Testis (tissue), 3 donors: ENCODE results near the gene DQX1. TPM values are rescaled to one million over a fixed set of nuclear protein-coding genes. Genes with fewer than 3 reads are reported as not detected.

Source experiments
- DNase-seq: peaks from one replicate; pipeline ENCODE4 v3.0.0-alpha.2; 2019
- H3K27ac ChIP-seq, 2 donors: fragments of 200-600 bp; sonication (generic); one replicate each; pipeline ENCODE4 v1.5.1; 2019
- H3K27me3 ChIP-seq: fragments of 200-600 bp; sonication (generic); one replicate; pipeline ENCODE4 v1.5.1; 2019
- H3K36me3 ChIP-seq: fragments of 200-600 bp; sonication (generic); one replicate; pipeline ENCODE4 v1.5.1; 2017; ENCODE audit warnings: low read depth; ENCODE audit errors: missing control alignments
- H3K4me1 ChIP-seq: fragments of 200-600 bp; sonication (generic); one replicate; pipeline ENCODE4 v1.5.1; 2019
- H3K4me3 ChIP-seq, 2 donors: fragments of 200-600 bp; sonication (generic); one replicate each; pipeline ENCODE4 v1.5.1; 2017 to 2019
- H3K9me3 ChIP-seq: fragments of 200-600 bp; sonication (generic); one replicate; pipeline ENCODE4 v1.5.1; 2017
- POLR2A ChIP-seq: fragments of 450-650 bp; IDR thresholded peaks from one replicate; pipeline ENCODE4 v1.6.1; 2017; ENCODE audit warnings: antibody characterized with exemption, mild to moderate bottlenecking, moderate library complexity
- WGBS, 2 donors: methylation state at CpG; one replicate each; pipeline ENCODE4 v1.1.5; 2018; 5-methylcytosine and 5-hydroxymethylcytosine counted together
- intact Hi-C: fragments of 100-400 bp; cut with DNase I; formaldehyde crosslinking; loops from one replicate; pipeline ENCODE4 v1.15.1; 2023; ENCODE audit warnings: low total_unique reads
- polyA plus RNA-seq: library from polyadenylated mRNA; stranded (reverse); fragments of 350-450 nt; fragmentation: Illumina TruSeq; extraction: RNeasy Lipid Tissue Mini Kit (QIAGEN cat#74804); gene quantifications from one replicate; pipeline ENCODE4 v1.2.3, GENCODE V29; 2014; ENCODE audit warnings: low read depth, low replicate concordance; ENCODE audit not compliant: insufficient read depth
- total RNA-seq, 2 donors: library from RNA; depleted of rRNA; stranded (reverse); fragments of >200 nt; gene quantifications; one replicate each; pipeline ENCODE4 v1.2.3, GENCODE V29; 2016
- TF ChIP-seq, protein P1 (sequence below), 3 experiments: fragments of 450-650 bp in 2 of 3; fragments of 200-600 bp in 1 of 3; sonication (generic) in 1 of 3; IDR thresholded peaks; one replicate each; pipeline ENCODE4 v1.5.1; 2016 to 2019; ENCODE audit warnings: antibody characterized with exemption in 3 of 3, mild to moderate bottlenecking in 2 of 3, moderate library complexity in 1 of 3

DQX1 gene
- total and polyA plus RNA-seq, 3 donors from 2014 or later: 0.43 to 0.86 TPM; not detected in 1

GRCh38 chr2:74558284-74559230 is 32.5 kb upstream of the DQX1 start:
- Histone ChIP-seq H3K4me1 (peaks cover 4% of the 10 kb centered on the region), H3K36me3 (no peaks in the 10 kb centered on the region), H3K27ac (no peak overlapping the region), H3K9me3 (no peaks in the 10 kb centered on the region), H3K27me3 (no peaks in the 10 kb centered on the region), H3K4me3 (no peak overlapping the region)
- TF ChIP-seq, protein P1, sequence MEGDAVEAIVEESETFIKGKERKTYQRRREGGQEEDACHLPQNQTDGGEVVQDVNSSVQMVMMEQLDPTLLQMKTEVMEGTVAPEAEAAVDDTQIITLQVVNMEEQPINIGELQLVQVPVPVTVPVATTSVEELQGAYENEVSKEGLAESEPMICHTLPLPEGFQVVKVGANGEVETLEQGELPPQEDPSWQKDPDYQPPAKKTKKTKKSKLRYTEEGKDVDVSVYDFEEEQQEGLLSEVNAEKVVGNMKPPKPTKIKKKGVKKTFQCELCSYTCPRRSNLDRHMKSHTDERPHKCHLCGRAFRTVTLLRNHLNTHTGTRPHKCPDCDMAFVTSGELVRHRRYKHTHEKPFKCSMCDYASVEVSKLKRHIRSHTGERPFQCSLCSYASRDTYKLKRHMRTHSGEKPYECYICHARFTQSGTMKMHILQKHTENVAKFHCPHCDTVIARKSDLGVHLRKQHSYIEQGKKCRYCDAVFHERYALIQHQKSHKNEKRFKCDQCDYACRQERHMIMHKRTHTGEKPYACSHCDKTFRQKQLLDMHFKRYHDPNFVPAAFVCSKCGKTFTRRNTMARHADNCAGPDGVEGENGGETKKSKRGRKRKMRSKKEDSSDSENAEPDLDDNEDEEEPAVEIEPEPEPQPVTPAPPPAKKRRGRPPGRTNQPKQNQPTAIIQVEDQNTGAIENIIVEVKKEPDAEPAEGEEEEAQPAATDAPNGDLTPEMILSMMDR (IDR thresholded peaks at IDR 0.05): no peak
- no peak for TF ChIP-seq POLR2A
- 69 to 72% methylated on average over 7 of the region's 7 CpGs for WGBS, 2 donors
- intact Hi-C loops: no loop called here
- peak; percentile 45 for DNase-seq

DNA sequence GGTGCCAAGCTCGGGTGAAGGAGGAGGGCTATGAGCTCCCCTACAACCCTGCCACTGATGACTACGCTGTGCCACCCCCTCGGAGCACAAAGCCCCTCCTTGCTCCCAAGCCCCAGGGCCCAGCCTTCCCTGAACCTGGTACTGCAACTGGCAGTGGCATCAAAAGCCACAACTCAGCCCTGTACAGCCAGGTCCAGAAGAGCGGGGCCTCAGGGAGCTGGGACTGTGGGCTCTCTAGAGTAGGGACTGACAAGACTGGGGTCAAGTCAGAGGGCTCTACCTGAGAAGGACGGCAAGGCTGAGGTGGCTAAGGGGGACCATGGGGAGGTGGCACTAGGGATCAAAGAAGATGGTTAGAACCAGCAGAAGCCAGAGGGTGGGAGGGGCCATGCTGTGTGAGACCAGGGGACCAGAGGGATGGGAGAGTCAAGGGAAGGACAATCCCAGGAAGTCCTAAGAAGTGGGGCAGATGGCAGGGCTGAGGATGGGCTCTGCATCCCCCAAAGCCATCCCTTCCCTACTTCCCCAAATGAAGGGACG is 30.9 kb upstream of the DQX1 start:
- Histone ChIP-seq H3K27ac (no peak overlapping the region), H3K4me1 (peaks cover 17% of the 10 kb centered on the region), H3K4me3 (no peak overlapping the region), H3K9me3 (no peaks in the 10 kb centered on the region), H3K36me3 (no peaks in the 10 kb centered on the region), H3K27me3 (no peaks in the 10 kb centered on the region)
- intact Hi-C loops: no loop called here
- TF ChIP-seq, protein P1 (IDR thresholded peaks at IDR 0.05): no peak
- DNase-seq: no peak
- 87 to 94% methylated on average over 3 to 6 of the region's 6 CpGs for WGBS, 2 donors

- no peak overlapping the region for H3K4me3 ChIP-seq
- DNase-seq: no peak
Observed at GRCh38 chr2:74556159-74556558, 30.1 kb upstream of the DQX1 start.

DNA sequence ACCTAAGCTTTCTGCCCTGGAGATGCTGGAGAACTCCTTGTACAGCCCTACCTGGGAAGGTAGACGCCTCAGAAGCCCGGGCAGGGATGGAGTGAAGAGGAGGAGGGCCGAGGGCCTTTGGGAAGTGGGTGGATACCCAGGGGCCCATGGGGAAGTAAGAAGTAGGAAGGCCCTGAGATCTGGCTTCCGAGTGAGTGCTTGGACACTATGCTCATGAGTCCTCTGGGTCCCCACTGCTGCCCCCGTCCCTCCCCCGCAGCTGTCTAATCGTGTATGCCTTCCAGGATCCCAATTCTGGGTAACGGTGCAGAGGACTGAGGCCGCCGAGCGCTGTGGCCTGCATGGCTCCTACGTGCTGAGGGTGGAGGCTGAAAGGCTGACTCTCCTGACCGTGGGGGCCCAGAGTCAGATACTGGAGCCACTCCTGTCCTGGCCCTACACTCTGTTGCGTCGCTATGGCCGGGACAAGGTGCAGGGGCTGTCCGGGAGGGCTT is 29.6 kb upstream of the DQX1 start:
- H3K36me3 ChIP-seq: no peaks in the 10 kb centered on the region
- WGBS, 2 donors: 36 to 64% methylated on average over 9 to 17 of the region's 17 CpGs
- intact Hi-C loops: no loop called here
- H3K9me3 ChIP-seq: no peaks in the 10 kb centered on the region
- H3K4me3 ChIP-seq: peak overlapping the region; percentile 66 to 73
- DNase-seq: no peak
- H3K27ac ChIP-seq: peak overlapping the region in 1 of 2 donors; percentile 78
- no peaks in the 10 kb centered on the region for H3K27me3 ChIP-seq
- no peak for TF ChIP-seq POLR2A
- TF ChIP-seq, protein P1 (IDR thresholded peaks at IDR 0.05): no peak
- peaks cover 16% of the 10 kb centered on the region for H3K4me1 ChIP-seq

More at GRCh38 chr2:74556159-74556558, 30.1 kb upstream of the DQX1 start:
- Histone ChIP-seq H3K27me3 (no peaks in the 10 kb centered on the region), H3K27ac (no peak overlapping the region), H3K9me3 (no peaks in the 10 kb centered on the region), H3K36me3 (no peaks in the 10 kb centered on the region), H3K4me1 (peaks cover 17% of the 10 kb centered on the region)
- WGBS, 2 donors: 62 to 84% methylated on average over 12 to 14 of the region's 14 CpGs
- TF ChIP-seq POLR2A: no peak
- TF ChIP-seq, protein P1 (IDR thresholded peaks at IDR 0.05): no peak
- intact Hi-C loops: no loop called here
